Measurements from ENCODE around the gene GPR21. TPM values are rescaled to one million over a fixed set of nuclear protein-coding genes. Genes with fewer than 3 reads are reported as not detected.
A peak's percentile ranks its signal among the peaks of the same experiment; 100 is the strongest.

Gene GPR21
- total RNA-seq, 1 donor from 2014 or later, result 0.58 TPM

- Histone ChIP-seq H3K27me3 (ENCODE audit: low read depth) (no peaks in the 10 kb centered on the region), H3K9me3 (replicated peaks) (no peaks in the 10 kb centered on the region), H3K4me1 (peaks cover 52% of the 10 kb centered on the region), H3K4me3 (no peak overlapping the region), H3K36me3 (peaks cover 11% of the 10 kb centered on the region), H3K27ac (replicated peaks) (no peak overlapping the region)
- intact Hi-C loops (cut with micrococcal nuclease), result no loop called here
- no peak for DNase-seq
- TF ChIP-seq CTCF (IDR thresholded peaks at IDR 0.05; ENCODE audit: borderline replicate concordance), result no peak
Measured at GRCh38 chr9:123039617-123040219, 6.3 kb downstream of the GPR21 start.

- H3K27me3 ChIP-seq (ENCODE audit: low read depth), result no peaks in the 10 kb centered on the region
- no peak for DNase-seq
- no peak overlapping the region for H3K4me3 ChIP-seq
- TF ChIP-seq CTCF (IDR thresholded peaks at IDR 0.05; ENCODE audit: borderline replicate concordance), result no peak
- intact Hi-C loops (cut with micrococcal nuclease), result no loop called here
- peaks cover 7% of the 10 kb centered on the region for H3K36me3 ChIP-seq
- no peaks in the 10 kb centered on the region for H3K9me3 ChIP-seq (replicated peaks)
- H3K27ac ChIP-seq (replicated peaks), result no peak overlapping the region
- peaks cover 50% of the 10 kb centered on the region for H3K4me1 ChIP-seq
Measured at GRCh38 chr9:123040801-123041200, 7.3 kb downstream of the GPR21 start.

- H3K4me3 ChIP-seq, result no peak overlapping the region
- H3K27me3 ChIP-seq (ENCODE audit: low read depth), result no peaks in the 10 kb centered on the region
- H3K27ac ChIP-seq (replicated peaks), result no peak overlapping the region
- no peak for DNase-seq
- H3K36me3 ChIP-seq, result peaks cover 7% of the 10 kb centered on the region
- TF ChIP-seq CTCF (IDR thresholded peaks at IDR 0.05; ENCODE audit: borderline replicate concordance), result no peak
- H3K9me3 ChIP-seq (replicated peaks), result no peaks in the 10 kb centered on the region
- peaks cover 43% of the 10 kb centered on the region for H3K4me1 ChIP-seq
- intact Hi-C loops (cut with micrococcal nuclease), result no loop called here
Measured at GRCh38 chr9:123041489-123041888, 8.0 kb downstream of the GPR21 start.

GRCh38 chr9:123043081-123043939, 9.8 kb downstream of the GPR21 start:
- Histone ChIP-seq H3K4me3 (no peak overlapping the region), H3K27ac (replicated peaks) (peak overlapping the region; percentile 16), H3K36me3 (peaks cover 7% of the 10 kb centered on the region), H3K4me1 (peaks cover 36% of the 10 kb centered on the region), H3K9me3 (replicated peaks) (no peaks in the 10 kb centered on the region), H3K27me3 (ENCODE audit: low read depth) (no peaks in the 10 kb centered on the region)
- TF ChIP-seq CTCF (IDR thresholded peaks at IDR 0.05; ENCODE audit: borderline replicate concordance), result no peak
- intact Hi-C loops (cut with micrococcal nuclease), result no loop called here
- DNase-seq, result no peak

GRCh38 chr9:123044586-123044985, 11.1 kb downstream of the GPR21 start:
- Histone ChIP-seq H3K9me3 (replicated peaks) (no peaks in the 10 kb centered on the region), H3K4me3 (no peak overlapping the region), H3K36me3 (peaks cover 7% of the 10 kb centered on the region), H3K27me3 (ENCODE audit: low read depth) (no peaks in the 10 kb centered on the region), H3K27ac (replicated peaks) (peak overlapping the region; percentile 36), H3K4me1 (peaks cover 38% of the 10 kb centered on the region)
- TF ChIP-seq CTCF (IDR thresholded peaks at IDR 0.05; ENCODE audit: borderline replicate concordance), result no peak
- DNase-seq, result no peak
- intact Hi-C loops (cut with micrococcal nuclease), result no loop called here

Measured in left ventricle myocardium inferior (tissue), 1 donor.